ENCODE results near the gene ADAMTSL4.
"Not testable (repeated sequence)": the region's sequence is repeated elsewhere in the genome, so short reads cannot be mapped to it uniquely, and the experiment has no call there.

ADAMTSL4 gene

GRCh38 chr1:150563340-150564038 is 14.3 kb downstream of the ADAMTSL4 start:
- Histone ChIP-seq H4K8ac (ENCODE audit: low read length) (peak overlapping the region; percentile 72), H2BK15ac (ENCODE audit: low read depth, poor library complexity, severe bottlenecking) (peak overlapping the region; percentile 80), H3K9ac (ENCODE audit: low read length) (peak overlapping the region; percentile 98), H2BK120ac (ENCODE audit: low read depth, low read length) (peak overlapping the region; percentile 0), H3K9me3 (ENCODE audit: control insufficient read depth, low read length) (no peaks in the 10 kb centered on the region), H3K18ac (ENCODE audit: low read depth in 1 of 2, low read length in 2 of 2) (peak overlapping the region; percentile 67 to 92), H3K4me3 (ENCODE audit: insufficient read depth in 1 of 2, low read depth in 1 of 2, low read length in 2 of 2) (peak overlapping the region in 1 of 2 experiments; percentile 41), H3K4me2 (ENCODE audit: low read length, poor library complexity, severe bottlenecking) (no peak overlapping the region), H3K14ac (ENCODE audit: low read length in 2 of 2) (no peak overlapping the region), H3K4me1 (ENCODE audit: control insufficient read depth, insufficient read depth, low read depth, low read length) (peaks cover 64% of the 10 kb centered on the region), H2AFZ (ENCODE audit: low read depth, low read length) (no peak overlapping the region), H3K27ac (ENCODE audit: low read length, poor library complexity, severe bottlenecking) (peak overlapping the region; percentile 100), H3K79me1 (replicated peaks; ENCODE audit: low read length, poor library complexity, severe bottlenecking) (peaks cover 17% of the 10 kb centered on the region), H3K36me3 (ENCODE audit: control insufficient read depth in 1 of 2, insufficient read depth in 2 of 2, low read depth in 1 of 2, low read length in 2 of 2) (peaks cover 10 to 12% of the 10 kb centered on the region in 2 experiments), H3K4ac (ENCODE audit: low read depth in 1 of 2, low read length in 2 of 2) (peak overlapping the region; percentile 93 to 97), H2BK12ac (ENCODE audit: low read length in 2 of 2) (peak overlapping the region; percentile 41 to 94), H4K91ac (ENCODE audit: low read length) (peak overlapping the region; percentile 61), H2AK5ac (ENCODE audit: low read length, severe bottlenecking) (peak overlapping the region; percentile 99), H3K23ac (ENCODE audit: low read length in 2 of 2) (no peak overlapping the region), H3K27me3 (ENCODE audit: control insufficient read depth in 1 of 2, insufficient read depth in 1 of 2, low read length in 2 of 2) (no peaks in the 10 kb centered on the region), H2BK5ac (ENCODE audit: low read depth, low read length, poor library complexity, severe bottlenecking) (peak overlapping the region; percentile 32)
- WGBS: 85% methylated on average over 4 of the region's 4 CpGs
- peak; percentile 56 for DNase-seq

- Histone ChIP-seq H2BK12ac (ENCODE audit: low read length in 2 of 2) (peak overlapping the region; percentile 16 to 41), H2AFZ (ENCODE audit: low read depth, low read length) (no peak overlapping the region), H3K4me2 (ENCODE audit: low read length, poor library complexity, severe bottlenecking) (no peak overlapping the region), H2AK5ac (ENCODE audit: low read length, severe bottlenecking) (peak overlapping the region; percentile 99), H3K4me3 (ENCODE audit: insufficient read depth in 1 of 2, low read depth in 1 of 2, low read length in 2 of 2) (peak overlapping the region in 1 of 2 experiments; percentile 10), H4K91ac (ENCODE audit: low read length) (no peak overlapping the region), H3K18ac (ENCODE audit: low read depth in 1 of 2, low read length in 2 of 2) (peak overlapping the region; percentile 67 to 92), H3K9me3 (ENCODE audit: control insufficient read depth, low read length) (no peaks in the 10 kb centered on the region), H3K36me3 (ENCODE audit: control insufficient read depth in 1 of 2, insufficient read depth in 2 of 2, low read depth in 1 of 2, low read length in 2 of 2) (peaks cover 5 to 9% of the 10 kb centered on the region in 2 experiments), H3K27ac (ENCODE audit: low read length, poor library complexity, severe bottlenecking) (peak overlapping the region; percentile 100), H3K79me1 (replicated peaks; ENCODE audit: low read length, poor library complexity, severe bottlenecking) (peaks cover 10% of the 10 kb centered on the region), H4K8ac (ENCODE audit: low read length) (peak overlapping the region; percentile 72), H3K9ac (ENCODE audit: low read length) (peak overlapping the region; percentile 98), H3K4me1 (ENCODE audit: control insufficient read depth, insufficient read depth, low read depth, low read length) (peaks cover 60% of the 10 kb centered on the region), H3K23ac (ENCODE audit: low read length in 2 of 2) (no peak overlapping the region), H2BK5ac (ENCODE audit: low read depth, low read length, poor library complexity, severe bottlenecking) (peak overlapping the region; percentile 40), H2BK120ac (ENCODE audit: low read depth, low read length) (peak overlapping the region; percentile 0), H3K27me3 (ENCODE audit: control insufficient read depth in 1 of 2, insufficient read depth in 1 of 2, low read length in 2 of 2) (no peaks in the 10 kb centered on the region), H3K14ac (ENCODE audit: low read length in 2 of 2) (no peak overlapping the region), H3K4ac (ENCODE audit: low read depth in 1 of 2, low read length in 2 of 2) (peak overlapping the region; percentile 93 to 97), H2BK15ac (ENCODE audit: low read depth, poor library complexity, severe bottlenecking) (peak overlapping the region; percentile 80)
- 95% methylated on average over 4 of the region's 5 CpGs for WGBS
- DNase-seq: peak; percentile 77
These were observed 15.1 kb downstream of the ADAMTSL4 start for GRCh38 chr1:150564051-150564991.

DNA sequence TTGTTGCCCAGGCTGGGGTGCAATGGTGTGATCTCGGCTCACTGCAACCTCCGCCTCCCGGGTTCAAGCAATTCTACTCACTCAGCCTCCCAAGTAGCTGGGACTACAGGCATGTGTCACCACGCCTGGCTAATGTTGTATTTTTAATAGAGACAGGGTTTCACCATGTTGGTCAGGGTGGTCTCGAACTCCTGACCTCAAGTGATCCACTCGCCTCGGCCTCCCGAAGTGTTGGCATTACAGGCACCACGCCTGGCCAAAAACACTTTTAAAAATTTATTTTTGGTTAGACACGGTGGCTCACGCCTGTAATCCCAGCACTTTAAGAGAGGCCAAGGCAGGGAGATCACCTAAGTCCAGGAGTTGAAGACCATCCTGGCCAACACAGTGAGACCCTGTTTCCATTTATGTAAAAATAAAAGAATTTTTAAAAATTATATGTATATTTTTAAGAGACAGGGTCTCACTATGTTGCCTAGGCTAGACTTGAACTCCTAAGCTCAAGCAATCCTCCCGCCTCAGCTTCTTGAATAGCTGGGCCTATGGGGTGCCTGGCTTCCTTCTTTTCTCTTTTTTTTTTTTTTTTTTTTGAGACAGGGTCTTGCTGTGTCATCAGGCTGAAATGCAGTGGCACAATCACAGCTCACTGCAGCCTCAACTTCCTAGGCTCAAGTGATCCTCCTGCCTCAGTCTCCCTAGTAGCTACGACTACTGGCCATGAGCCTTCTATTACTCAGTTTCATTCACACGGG is 16.2 kb downstream of the ADAMTSL4 start:
- H2AK5ac ChIP-seq (ENCODE audit: low read length, severe bottlenecking); H3K4me3 ChIP-seq (ENCODE audit: insufficient read depth in 1 of 2, low read depth in 1 of 2, low read length in 2 of 2); H3K36me3 ChIP-seq (ENCODE audit: control insufficient read depth in 1 of 2, insufficient read depth in 2 of 2, low read depth in 1 of 2, low read length in 2 of 2); H3K4me2 ChIP-seq (ENCODE audit: low read length, poor library complexity, severe bottlenecking); H4K91ac ChIP-seq (ENCODE audit: low read length); H3K27me3 ChIP-seq (ENCODE audit: control insufficient read depth in 1 of 2, insufficient read depth in 1 of 2, low read length in 2 of 2); H2BK5ac ChIP-seq (ENCODE audit: low read depth, low read length, poor library complexity, severe bottlenecking); H4K8ac ChIP-seq (ENCODE audit: low read length); H3K4ac ChIP-seq (ENCODE audit: low read depth in 1 of 2, low read length in 2 of 2); H3K23ac ChIP-seq (ENCODE audit: low read length in 2 of 2); H3K79me1 ChIP-seq (replicated peaks; ENCODE audit: low read length, poor library complexity, severe bottlenecking); H2BK120ac ChIP-seq (ENCODE audit: low read depth, low read length); H2BK12ac ChIP-seq (ENCODE audit: low read length in 2 of 2); H3K9me3 ChIP-seq (ENCODE audit: control insufficient read depth, low read length); H2AFZ ChIP-seq (ENCODE audit: low read depth, low read length): not testable (repeated sequence)
- peak overlapping the region; percentile 55 for H2BK15ac ChIP-seq (ENCODE audit: low read depth, poor library complexity, severe bottlenecking)
- peak overlapping the region; percentile 98 for H3K9ac ChIP-seq (ENCODE audit: low read length)
- peak overlapping the region in 1 of 2 experiments; percentile 51 for H3K14ac ChIP-seq (ENCODE audit: low read length in 2 of 2)
- peaks cover 58% of the 10 kb centered on the region for H3K4me1 ChIP-seq (ENCODE audit: control insufficient read depth, insufficient read depth, low read depth, low read length)
- H3K18ac ChIP-seq (ENCODE audit: low read depth in 1 of 2, low read length in 2 of 2): peak overlapping the region in 1 of 2 experiments; percentile 43
- DNase-seq: peak; percentile 69
- 97% methylated on average over 12 of the region's 14 CpGs for WGBS
- peak overlapping the region; percentile 8 for H3K27ac ChIP-seq (ENCODE audit: low read length, poor library complexity, severe bottlenecking)

All from mesenchymal stem cell (in vitro differentiated cells and primary cell).